GM23338 (cell line): ENCODE results near the gene SLC37A1. TPM values are rescaled to one million over a fixed set of nuclear protein-coding genes. Genes with fewer than 3 reads are reported as not detected.

ENCODE experiments used
- ATAC-seq: fragments of 200-7000 bp; cut with Tn5 transposase; 3 replicates; pipeline ENCODE4 v1.9.1; 2020
- DNase-seq: peaks from one replicate; pipeline ENCODE4 v3.0.0-alpha.2; 2015; ENCODE audit warnings: low spot score
- H2AFZ ChIP-seq: fragments of 200-600 bp; sonication (generic); 2 replicates; pipeline ENCODE4 v1.8.0; 2016; ENCODE audit warnings: antibody characterized with exemption, mild to moderate bottlenecking, moderate library complexity
- H3F3A ChIP-seq: fragments of 200-600 bp; sonication (generic); replicated peaks from 2 replicates; pipeline ENCODE4 v1.8.0; 2017; ENCODE audit warnings: antibody characterized with exemption, mixed run types, low read depth
- H3K27ac ChIP-seq: fragments of 200-600 bp; sonication (generic); 2 replicates; pipeline ENCODE4 v1.6.1; 2016; ENCODE audit warnings: low read depth
- H3K27me3 ChIP-seq: fragments of 200-600 bp; sonication (generic); 2 replicates; pipeline ENCODE4 v1.8.0; 2016; ENCODE audit warnings: mild to moderate bottlenecking, mixed run types, moderate library complexity; ENCODE audit not compliant: insufficient read depth
- H3K36me3 ChIP-seq: fragments of 200-600 bp; sonication (generic); 2 replicates; pipeline ENCODE4 v1.8.0; 2016; ENCODE audit warnings: mild to moderate bottlenecking; ENCODE audit not compliant: insufficient read depth
- H3K4me1 ChIP-seq: fragments of 200-600 bp; sonication (generic); 2 replicates; pipeline ENCODE4 v1.8.0; 2016; ENCODE audit warnings: mild to moderate bottlenecking, moderate library complexity; ENCODE audit not compliant: insufficient read depth
- H3K4me2 ChIP-seq: fragments of 200-600 bp; sonication (generic); 2 replicates; pipeline ENCODE4 v1.7.1; 2017; ENCODE audit warnings: mixed run types
- H3K4me3 ChIP-seq: fragments of 200-600 bp; sonication (generic); 2 replicates; pipeline ENCODE4 v1.6.1; 2016; ENCODE audit warnings: mixed run types
- H3K79me2 ChIP-seq: fragments of 200-600 bp; sonication (generic); replicated peaks from 2 replicates; pipeline ENCODE4 v1.8.0; 2017; ENCODE audit warnings: mild to moderate bottlenecking; ENCODE audit not compliant: insufficient read depth
- H3K9me2 ChIP-seq: fragments of 200-600 bp; sonication (generic); 2 replicates; pipeline ENCODE4 v1.8.0; 2017; ENCODE audit not compliant: insufficient read depth
- H4K20me1 ChIP-seq: fragments of 200-600 bp; sonication (generic); replicated peaks from 2 replicates; pipeline ENCODE4 v1.8.0; 2017; ENCODE audit warnings: mild to moderate bottlenecking; ENCODE audit not compliant: insufficient read depth
- H3K27ac Mint-ChIP-seq: 2 replicates; pipeline ENCODE4 v1.8.0; 2020; ENCODE audit warnings: inconsistent platforms, mild to moderate bottlenecking, moderate library complexity, mixed read lengths
- H3K27me3 Mint-ChIP-seq: 3 replicates; pipeline ENCODE4 v1.8.0; 2022; ENCODE audit warnings: low read depth, mild to moderate bottlenecking, moderate library complexity, mixed read lengths, inconsistent platforms; ENCODE audit not compliant: insufficient read depth, poor library complexity
- H3K36me3 Mint-ChIP-seq: 3 replicates; pipeline ENCODE4 v1.8.0; 2021; ENCODE audit warnings: low read depth, mild to moderate bottlenecking, inconsistent platforms, moderate library complexity, mixed read lengths
- H3K4me1 Mint-ChIP-seq: 3 replicates; pipeline ENCODE4 v1.8.0; 2020; ENCODE audit warnings: mild to moderate bottlenecking, inconsistent platforms, mixed read lengths
- H3K4me3 Mint-ChIP-seq: 3 replicates; pipeline ENCODE4 v1.8.0; 2021; ENCODE audit warnings: moderate library complexity, mild to moderate bottlenecking, inconsistent platforms, mixed read lengths
- H3K9me3 Mint-ChIP-seq: 3 replicates; pipeline ENCODE4 v1.8.0; 2020; ENCODE audit warnings: moderate library complexity, mild to moderate bottlenecking, inconsistent platforms, mixed read lengths
- CREB1 ChIP-seq: fragments of 250-450 bp; sonication (Bioruptor Pico); IDR thresholded peaks from 2 replicates; pipeline ENCODE4 v1.5.0; 2020; ENCODE audit warnings: low read depth, mild to moderate bottlenecking, moderate library complexity
- EZH2 ChIP-seq: fragments of 200-600 bp; sonication (generic); IDR thresholded peaks from one replicate; pipeline ENCODE4 v1.8.0; 2017; ENCODE audit warnings: antibody characterized with exemption, mild to moderate bottlenecking, low read depth; ENCODE audit not compliant: unreplicated experiment
- EZH2phosphoT487 ChIP-seq: fragments of 200-600 bp; sonication (generic); IDR thresholded peaks from one replicate; pipeline ENCODE4 v1.8.1; 2018; ENCODE audit warnings: antibody characterized with exemption; ENCODE audit not compliant: unreplicated experiment
- JUNB ChIP-seq: IDR thresholded peaks from one replicate; pipeline ENCODE4 v1.6.1; 2016; ENCODE audit warnings: antibody characterized with exemption; ENCODE audit not compliant: unreplicated experiment
- NANOG ChIP-seq: IDR thresholded peaks from 2 replicates; pipeline ENCODE4 v1.6.1; 2016; ENCODE audit warnings: antibody characterized with exemption, borderline replicate concordance
- POLR2AphosphoS5 ChIP-seq: IDR thresholded peaks from 2 replicates; pipeline ENCODE4 v1.6.1; 2016; ENCODE audit warnings: antibody characterized with exemption, low read depth
- STAT1 ChIP-seq: IDR thresholded peaks from one replicate; pipeline ENCODE4 v1.6.1; 2016; ENCODE audit warnings: antibody characterized with exemption; ENCODE audit not compliant: unreplicated experiment
- ZNF114 ChIP-seq: fragments of 250-450 bp; sonication (Bioruptor Pico); IDR thresholded peaks from 2 replicates; pipeline ENCODE4 v1.5.0; 2020; ENCODE audit warnings: mild to moderate bottlenecking, moderate library complexity
- ZNF331 ChIP-seq: fragments of 250-450 bp; sonication (Bioruptor Pico); IDR thresholded peaks from 2 replicates; pipeline ENCODE4 v1.5.0; 2020; ENCODE audit warnings: low read depth, mild to moderate bottlenecking, moderate library complexity
- polyA plus RNA-seq: library from polyadenylated mRNA; unstranded; fragments of >200 nt; fragmentation: Nextera tagmentation; extraction: Ambion mirVana; gene quantifications from 2 replicates; pipeline ENCODE4 v1.2.1, GENCODE V29; 2016
- total RNA-seq: library from RNA; depleted of rRNA; stranded (reverse); fragments of >200 nt; shearing (Covaris generic); gene quantifications from 2 replicates; pipeline ENCODE4 v1.2.3, GENCODE V29; 2014
- TF ChIP-seq, protein P1 (sequence below), 2 experiments: fragments of 200-600 bp in 1 of 2; sonication (generic) in 1 of 2; conservative IDR thresholded peaks; 2 replicates each; pipeline versions ENCODE4 v1.5.1 to v1.6.1; 2016 to 2017; ENCODE audit warnings: antibody characterized with exemption in 2 of 2, low read depth in 2 of 2, mild to moderate bottlenecking in 2 of 2, moderate library complexity in 1 of 2
- TF ChIP-seq, protein P2 (sequence below): fragments of 250-450 bp; sonication (Bioruptor Pico); IDR thresholded peaks from 2 replicates; pipeline ENCODE4 v1.5.0; 2020; ENCODE audit warnings: mild to moderate bottlenecking, moderate library complexity
- TF ChIP-seq, protein P3 (sequence below): IDR thresholded peaks from 2 replicates; pipeline ENCODE4 v1.6.1; 2016; ENCODE audit warnings: antibody characterized with exemption

The SLC37A1 gene
- total and polyA plus RNA-seq, 2 experiments from 2014 or later = 14.0 to 30.3 TPM

DNA sequence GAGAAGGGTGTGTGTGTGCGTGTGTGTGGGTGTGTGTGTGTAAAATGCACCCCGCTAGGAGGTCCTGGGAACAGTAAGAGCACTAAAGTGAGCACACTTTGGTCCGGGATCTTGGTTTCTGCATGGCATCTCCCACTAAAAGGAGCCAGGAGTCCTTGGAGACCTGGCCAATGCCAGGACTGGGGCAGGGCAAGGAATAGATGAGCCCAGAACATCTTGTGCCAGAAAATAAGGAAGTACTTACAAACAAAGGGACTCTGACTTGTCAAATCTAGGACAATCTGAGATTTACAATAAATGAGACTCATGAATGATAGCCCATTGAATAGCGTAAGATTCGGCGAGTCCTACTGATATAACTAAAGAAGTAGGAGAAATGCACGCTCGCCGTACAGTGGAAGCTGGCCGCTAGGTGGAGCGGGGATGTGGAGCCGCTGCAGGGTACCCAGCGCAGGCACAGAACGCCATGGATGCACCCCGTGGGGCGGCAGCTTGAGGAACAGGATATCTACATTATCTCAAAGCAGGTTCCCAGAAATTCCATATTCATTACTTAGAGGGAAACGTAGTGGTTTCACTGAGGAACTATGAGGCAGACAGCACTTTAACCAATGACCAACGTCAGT lies 7.1 kb downstream of the SLC37A1 start (continued):
- TF ChIP-seq, protein P1, sequence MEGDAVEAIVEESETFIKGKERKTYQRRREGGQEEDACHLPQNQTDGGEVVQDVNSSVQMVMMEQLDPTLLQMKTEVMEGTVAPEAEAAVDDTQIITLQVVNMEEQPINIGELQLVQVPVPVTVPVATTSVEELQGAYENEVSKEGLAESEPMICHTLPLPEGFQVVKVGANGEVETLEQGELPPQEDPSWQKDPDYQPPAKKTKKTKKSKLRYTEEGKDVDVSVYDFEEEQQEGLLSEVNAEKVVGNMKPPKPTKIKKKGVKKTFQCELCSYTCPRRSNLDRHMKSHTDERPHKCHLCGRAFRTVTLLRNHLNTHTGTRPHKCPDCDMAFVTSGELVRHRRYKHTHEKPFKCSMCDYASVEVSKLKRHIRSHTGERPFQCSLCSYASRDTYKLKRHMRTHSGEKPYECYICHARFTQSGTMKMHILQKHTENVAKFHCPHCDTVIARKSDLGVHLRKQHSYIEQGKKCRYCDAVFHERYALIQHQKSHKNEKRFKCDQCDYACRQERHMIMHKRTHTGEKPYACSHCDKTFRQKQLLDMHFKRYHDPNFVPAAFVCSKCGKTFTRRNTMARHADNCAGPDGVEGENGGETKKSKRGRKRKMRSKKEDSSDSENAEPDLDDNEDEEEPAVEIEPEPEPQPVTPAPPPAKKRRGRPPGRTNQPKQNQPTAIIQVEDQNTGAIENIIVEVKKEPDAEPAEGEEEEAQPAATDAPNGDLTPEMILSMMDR (conservative IDR thresholded peaks at IDR 0.05; ENCODE audit: low read depth in 2 of 2) = peak; percentile 64 to 65

DNA sequence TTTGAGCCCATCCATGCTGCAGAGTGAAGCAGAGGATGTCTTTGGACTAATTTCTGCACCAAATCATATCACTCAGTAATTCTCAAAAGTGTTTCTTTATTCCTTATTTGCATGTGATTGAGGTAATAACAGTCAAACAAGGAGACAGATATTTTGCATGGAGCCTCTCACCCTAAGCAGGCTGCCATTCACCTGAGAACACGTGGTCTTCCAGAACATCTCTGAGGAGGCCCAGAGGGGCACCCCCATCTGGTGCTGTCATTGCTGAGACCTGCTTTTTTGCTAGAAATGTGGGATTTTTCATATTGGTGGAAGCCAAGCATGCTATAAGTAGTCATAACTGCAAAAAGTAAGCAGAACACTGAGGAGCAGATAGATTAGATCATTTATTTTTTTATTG lies 7.7 kb downstream of the SLC37A1 start:
- Histone ChIP-seq H3K36me3 (peaks cover 6% of the 10 kb centered on the region; the same call in 1 of the 2 replicates), H3K4me1 (peaks cover 34% of the 10 kb centered on the region), H3K27ac (no peak overlapping the region), H3K4me2 (no peak overlapping the region), H4K20me1 (no peaks in the 10 kb centered on the region; the same call in 1 of the 2 replicates), H3K27me3 (no peaks in the 10 kb centered on the region), H3K79me2 (peaks cover 44% of the 10 kb centered on the region), H3K9me2 (no peaks in the 10 kb centered on the region), H2AFZ (no peak overlapping the region), H3F3A (peaks cover 3% of the 10 kb centered on the region; the same call in 1 of the 2 replicates), H3K4me3 (no peak overlapping the region)
- H3K27me3 Mint-ChIP-seq = peaks cover 17% of the 10 kb centered on the region
- DNase-seq = no peak
- no peak for ATAC-seq
- H3K27ac Mint-ChIP-seq = no peak overlapping the region
- H3K9me3 Mint-ChIP-seq = no peaks in the 10 kb centered on the region
- H3K4me1 Mint-ChIP-seq = peaks cover 54% of the 10 kb centered on the region
- H3K4me3 Mint-ChIP-seq = no peak overlapping the region
- H3K36me3 Mint-ChIP-seq = peaks cover 71% of the 10 kb centered on the region
- TF ChIP-seq, protein P2, sequence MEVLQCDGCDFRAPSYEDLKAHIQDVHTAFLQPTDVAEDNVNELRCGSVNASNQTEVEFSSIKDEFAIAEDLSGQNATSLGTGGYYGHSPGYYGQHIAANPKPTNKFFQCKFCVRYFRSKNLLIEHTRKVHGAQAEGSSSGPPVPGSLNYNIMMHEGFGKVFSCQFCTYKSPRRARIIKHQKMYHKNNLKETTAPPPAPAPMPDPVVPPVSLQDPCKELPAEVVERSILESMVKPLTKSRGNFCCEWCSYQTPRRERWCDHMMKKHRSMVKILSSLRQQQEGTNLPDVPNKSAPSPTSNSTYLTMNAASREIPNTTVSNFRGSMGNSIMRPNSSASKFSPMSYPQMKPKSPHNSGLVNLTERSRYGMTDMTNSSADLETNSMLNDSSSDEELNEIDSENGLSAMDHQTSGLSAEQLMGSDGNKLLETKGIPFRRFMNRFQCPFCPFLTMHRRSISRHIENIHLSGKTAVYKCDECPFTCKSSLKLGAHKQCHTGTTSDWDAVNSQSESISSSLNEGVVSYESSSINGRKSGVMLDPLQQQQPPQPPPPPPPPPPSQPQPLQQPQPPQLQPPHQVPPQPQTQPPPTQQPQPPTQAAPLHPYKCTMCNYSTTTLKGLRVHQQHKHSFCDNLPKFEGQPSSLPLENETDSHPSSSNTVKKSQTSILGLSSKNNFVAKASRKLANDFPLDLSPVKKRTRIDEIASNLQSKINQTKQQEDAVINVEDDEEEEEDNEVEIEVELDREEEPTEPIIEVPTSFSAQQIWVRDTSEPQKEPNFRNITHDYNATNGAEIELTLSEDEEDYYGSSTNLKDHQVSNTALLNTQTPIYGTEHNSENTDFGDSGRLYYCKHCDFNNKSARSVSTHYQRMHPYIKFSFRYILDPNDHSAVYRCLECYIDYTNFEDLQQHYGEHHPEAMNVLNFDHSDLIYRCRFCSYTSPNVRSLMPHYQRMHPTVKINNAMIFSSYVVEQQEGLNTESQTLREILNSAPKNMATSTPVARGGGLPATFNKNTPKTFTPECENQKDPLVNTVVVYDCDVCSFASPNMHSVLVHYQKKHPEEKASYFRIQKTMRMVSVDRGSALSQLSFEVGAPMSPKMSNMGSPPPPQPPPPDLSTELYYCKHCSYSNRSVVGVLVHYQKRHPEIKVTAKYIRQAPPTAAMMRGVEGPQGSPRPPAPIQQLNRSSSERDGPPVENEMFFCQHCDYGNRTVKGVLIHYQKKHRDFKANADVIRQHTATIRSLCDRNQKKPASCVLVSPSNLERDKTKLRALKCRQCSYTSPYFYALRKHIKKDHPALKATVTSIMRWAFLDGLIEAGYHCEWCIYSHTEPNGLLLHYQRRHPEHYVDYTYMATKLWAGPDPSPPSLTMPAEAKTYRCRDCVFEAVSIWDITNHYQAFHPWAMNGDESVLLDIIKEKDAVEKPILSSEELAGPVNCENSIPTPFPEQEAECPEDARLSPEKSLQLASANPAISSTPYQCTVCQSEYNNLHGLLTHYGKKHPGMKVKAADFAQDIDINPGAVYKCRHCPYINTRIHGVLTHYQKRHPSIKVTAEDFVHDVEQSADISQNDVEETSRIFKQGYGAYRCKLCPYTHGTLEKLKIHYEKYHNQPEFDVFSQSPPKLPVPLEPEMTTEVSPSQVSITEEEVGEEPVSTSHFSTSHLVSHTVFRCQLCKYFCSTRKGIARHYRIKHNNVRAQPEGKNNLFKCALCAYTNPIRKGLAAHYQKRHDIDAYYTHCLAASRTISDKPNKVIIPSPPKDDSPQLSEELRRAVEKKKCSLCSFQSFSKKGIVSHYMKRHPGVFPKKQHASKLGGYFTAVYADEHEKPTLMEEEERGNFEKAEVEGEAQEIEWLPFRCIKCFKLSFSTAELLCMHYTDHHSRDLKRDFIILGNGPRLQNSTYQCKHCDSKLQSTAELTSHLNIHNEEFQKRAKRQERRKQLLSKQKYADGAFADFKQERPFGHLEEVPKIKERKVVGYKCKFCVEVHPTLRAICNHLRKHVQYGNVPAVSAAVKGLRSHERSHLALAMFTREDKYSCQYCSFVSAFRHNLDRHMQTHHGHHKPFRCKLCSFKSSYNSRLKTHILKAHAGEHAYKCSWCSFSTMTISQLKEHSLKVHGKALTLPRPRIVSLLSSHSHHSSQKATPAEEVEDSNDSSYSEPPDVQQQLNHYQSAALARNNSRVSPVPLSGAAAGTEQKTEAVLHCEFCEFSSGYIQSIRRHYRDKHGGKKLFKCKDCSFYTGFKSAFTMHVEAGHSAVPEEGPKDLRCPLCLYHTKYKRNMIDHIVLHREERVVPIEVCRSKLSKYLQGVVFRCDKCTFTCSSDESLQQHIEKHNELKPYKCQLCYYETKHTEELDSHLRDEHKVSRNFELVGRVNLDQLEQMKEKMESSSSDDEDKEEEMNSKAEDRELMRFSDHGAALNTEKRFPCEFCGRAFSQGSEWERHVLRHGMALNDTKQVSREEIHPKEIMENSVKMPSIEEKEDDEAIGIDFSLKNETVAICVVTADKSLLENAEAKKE (CRISPR knock-in tag) = no peak
- TF ChIP-seq EZH2phosphoT487 (no peak), STAT1 (no peak), ZNF114 (CRISPR knock-in tag) (no peak), POLR2AphosphoS5 (no peak), JUNB (no peak), NANOG (no peak), CREB1 (no peak), ZNF331 (CRISPR knock-in tag) (no peak), EZH2 (no peak)
- TF ChIP-seq, protein P1 (conservative IDR thresholded peaks at IDR 0.05; ENCODE audit: low read depth in 2 of 2) = no peak
- TF ChIP-seq, protein P3, sequence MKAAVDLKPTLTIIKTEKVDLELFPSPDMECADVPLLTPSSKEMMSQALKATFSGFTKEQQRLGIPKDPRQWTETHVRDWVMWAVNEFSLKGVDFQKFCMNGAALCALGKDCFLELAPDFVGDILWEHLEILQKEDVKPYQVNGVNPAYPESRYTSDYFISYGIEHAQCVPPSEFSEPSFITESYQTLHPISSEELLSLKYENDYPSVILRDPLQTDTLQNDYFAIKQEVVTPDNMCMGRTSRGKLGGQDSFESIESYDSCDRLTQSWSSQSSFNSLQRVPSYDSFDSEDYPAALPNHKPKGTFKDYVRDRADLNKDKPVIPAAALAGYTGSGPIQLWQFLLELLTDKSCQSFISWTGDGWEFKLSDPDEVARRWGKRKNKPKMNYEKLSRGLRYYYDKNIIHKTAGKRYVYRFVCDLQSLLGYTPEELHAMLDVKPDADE = no peak
